GM18505 (cell line): ENCODE results near the gene SBNO2.

Experiments used
- ATAC-seq: cut with Tn5 transposase; IDR thresholded peaks from one replicate; pipeline ENCODE4 v1.9.1; 2021; ENCODE audit not compliant: unreplicated experiment
- POLR2A ChIP-seq: IDR thresholded peaks from 4 replicates; pipeline ENCODE4 v1.6.1; 2011; ENCODE audit warnings: borderline replicate concordance; ENCODE audit not compliant: insufficient read depth, insufficient read length; ENCODE audit errors: extremely low read depth

SBNO2 gene

GRCh38 chr19:1151037-1151724, 22.9 kb downstream of the SBNO2 start:
- no peak for ATAC-seq
- no peak for TF ChIP-seq POLR2A

- ATAC-seq, result no peak
Observed at GRCh38 chr19:1150333-1151036, 23.6 kb downstream of the SBNO2 start.

GRCh38 chr19:1149259-1150045, 24.6 kb downstream of the SBNO2 start:
- no peak for ATAC-seq
- no peak for TF ChIP-seq POLR2A

More at GRCh38 chr19:1150333-1151036, 23.6 kb downstream of the SBNO2 start:
- no peak for TF ChIP-seq POLR2A

GRCh38 chr19:1147934-1148549, 26.0 kb downstream of the SBNO2 start:
- ATAC-seq, result no peak
- no peak for TF ChIP-seq POLR2A

GRCh38 chr19:1146858-1147780, 26.9 kb downstream of the SBNO2 start:
- no peak for ATAC-seq
- no peak for TF ChIP-seq POLR2A

- TF ChIP-seq POLR2A, result no peak
- no peak for ATAC-seq
Observed at GRCh38 chr19:1146412-1146699, 27.7 kb downstream of the SBNO2 start.

GRCh38 chr19:1145635-1146411, 28.2 kb downstream of the SBNO2 start:
- TF ChIP-seq POLR2A, result no peak
- ATAC-seq, result no peak

GRCh38 chr19:1144741-1145140, 29.3 kb downstream of the SBNO2 start:
- no peak for ATAC-seq

GRCh38 chr19:1143828-1144399, 30.2 kb downstream of the SBNO2 start:
- ATAC-seq, result no peak
- TF ChIP-seq POLR2A, result no peak

More at GRCh38 chr19:1144741-1145140, 29.3 kb downstream of the SBNO2 start:
- no peak for TF ChIP-seq POLR2A

GRCh38 chr19:1141944-1142343, 32.1 kb downstream of the SBNO2 start:
- ATAC-seq, result no peak

GRCh38 chr19:1140272-1141027, 33.6 kb downstream of the SBNO2 start:
- no peak for ATAC-seq
- no peak for TF ChIP-seq POLR2A

More at GRCh38 chr19:1141944-1142343, 32.1 kb downstream of the SBNO2 start:
- TF ChIP-seq POLR2A, result no peak

GRCh38 chr19:1139126-1139525, 34.9 kb downstream of the SBNO2 start:
- no peak for ATAC-seq

More at GRCh38 chr19:1139126-1139525, 34.9 kb downstream of the SBNO2 start:
- TF ChIP-seq POLR2A, result no peak
